ENCODE results near the gene CTCFL.

- TF ChIP-seq EZH2 (IDR thresholded peaks at IDR 0.05; ENCODE audit: low read length, missing control alignments): no peak
- no peak for TF ChIP-seq CTCF (conservative IDR thresholded peaks at IDR 0.05 in 1 of 2, IDR thresholded peaks at IDR 0.05 in 1 of 2; ENCODE audit: low read depth in 1 of 2, low read length in 2 of 2)
Observed at GRCh38 chr20:57556980-57557274, 32.0 kb upstream of the CTCFL start.

All from fibroblast of lung (primary cell).